Measurements from ENCODE around the gene LZTFL1. TPM values are rescaled to one million over a fixed set of nuclear protein-coding genes. Genes with fewer than 3 reads are reported as not detected.
A peak's percentile ranks its signal among the peaks of the same experiment; 100 is the strongest.

Gene LZTFL1
- total RNA-seq, 4 donors from 2014 or later = 14.7 to 20.1 (median 16.1) TPM

DNA sequence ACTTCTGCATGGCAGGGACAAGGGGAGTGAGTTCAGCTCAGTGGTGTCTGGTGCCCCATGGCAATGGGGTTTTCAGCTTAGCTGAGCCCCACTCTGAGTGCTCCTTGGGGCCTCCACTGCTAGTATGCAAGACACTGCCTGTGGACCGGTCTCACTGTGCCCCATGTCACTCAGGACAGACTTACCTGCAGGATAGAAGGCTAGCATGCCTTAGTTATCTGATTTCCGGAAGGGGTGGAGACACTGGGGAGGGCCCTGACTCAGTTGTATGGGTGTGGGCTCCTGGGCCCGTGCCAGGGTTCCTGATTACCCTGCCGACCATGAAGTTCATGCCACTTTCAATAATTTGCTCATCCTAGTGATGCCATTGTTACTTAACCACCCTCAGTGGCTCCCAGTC is 41.3 kb downstream of the LZTFL1 start:
- no peak for ATAC-seq (ENCODE audit: low FRiP score)
- TF ChIP-seq, protein P1, sequence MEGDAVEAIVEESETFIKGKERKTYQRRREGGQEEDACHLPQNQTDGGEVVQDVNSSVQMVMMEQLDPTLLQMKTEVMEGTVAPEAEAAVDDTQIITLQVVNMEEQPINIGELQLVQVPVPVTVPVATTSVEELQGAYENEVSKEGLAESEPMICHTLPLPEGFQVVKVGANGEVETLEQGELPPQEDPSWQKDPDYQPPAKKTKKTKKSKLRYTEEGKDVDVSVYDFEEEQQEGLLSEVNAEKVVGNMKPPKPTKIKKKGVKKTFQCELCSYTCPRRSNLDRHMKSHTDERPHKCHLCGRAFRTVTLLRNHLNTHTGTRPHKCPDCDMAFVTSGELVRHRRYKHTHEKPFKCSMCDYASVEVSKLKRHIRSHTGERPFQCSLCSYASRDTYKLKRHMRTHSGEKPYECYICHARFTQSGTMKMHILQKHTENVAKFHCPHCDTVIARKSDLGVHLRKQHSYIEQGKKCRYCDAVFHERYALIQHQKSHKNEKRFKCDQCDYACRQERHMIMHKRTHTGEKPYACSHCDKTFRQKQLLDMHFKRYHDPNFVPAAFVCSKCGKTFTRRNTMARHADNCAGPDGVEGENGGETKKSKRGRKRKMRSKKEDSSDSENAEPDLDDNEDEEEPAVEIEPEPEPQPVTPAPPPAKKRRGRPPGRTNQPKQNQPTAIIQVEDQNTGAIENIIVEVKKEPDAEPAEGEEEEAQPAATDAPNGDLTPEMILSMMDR (IDR thresholded peaks at IDR 0.05) = no peak
- no peak for DNase-seq (ENCODE audit: low spot score)

DNA sequence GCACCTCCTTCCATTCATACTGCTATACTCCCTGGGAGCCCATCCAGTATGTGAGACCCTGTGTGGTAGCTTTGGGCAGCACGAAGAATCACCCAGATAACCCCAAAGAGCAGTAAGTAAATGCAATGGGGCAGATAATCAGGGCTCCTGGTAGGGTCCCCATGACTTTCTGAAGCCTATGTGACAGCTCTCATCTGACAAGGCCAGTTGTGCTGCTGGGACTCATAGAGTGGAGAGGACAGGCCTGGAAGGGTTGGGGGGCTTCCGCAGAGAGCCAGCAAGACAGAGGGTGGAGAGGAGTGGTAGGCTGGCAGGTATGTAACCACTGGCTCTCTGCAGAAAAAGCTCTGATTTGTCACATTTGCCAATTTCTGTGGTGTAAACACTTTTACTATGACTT is 42.3 kb downstream of the LZTFL1 start:
- no peak for ATAC-seq (ENCODE audit: low FRiP score)
- no peak for DNase-seq (ENCODE audit: low spot score)
- TF ChIP-seq, protein P1 (IDR thresholded peaks at IDR 0.05) = no peak

DNA sequence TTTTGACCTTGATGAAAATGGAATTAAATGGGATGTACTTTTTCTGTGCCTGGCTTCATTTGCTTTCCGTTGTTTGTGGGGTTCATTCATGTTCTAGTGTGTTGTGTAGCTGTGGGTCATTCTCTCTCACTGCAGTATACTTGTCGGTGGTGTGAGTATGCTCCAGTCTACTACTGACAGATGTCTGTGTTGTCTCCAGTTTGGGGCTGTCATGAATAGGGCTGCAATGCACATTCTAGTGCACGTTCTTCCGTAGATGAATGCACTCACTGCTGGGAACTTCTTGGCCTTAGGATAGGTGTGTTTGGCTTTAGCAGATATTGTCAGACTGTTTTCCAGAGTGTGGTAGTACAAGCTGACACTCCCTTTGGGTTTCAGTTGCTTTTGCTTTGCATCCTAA is 43.9 kb downstream of the LZTFL1 start:
- TF ChIP-seq, protein P1 (IDR thresholded peaks at IDR 0.05) = no peak
- no peak for ATAC-seq (ENCODE audit: low FRiP score)
- DNase-seq (ENCODE audit: low spot score) = no peak

DNA sequence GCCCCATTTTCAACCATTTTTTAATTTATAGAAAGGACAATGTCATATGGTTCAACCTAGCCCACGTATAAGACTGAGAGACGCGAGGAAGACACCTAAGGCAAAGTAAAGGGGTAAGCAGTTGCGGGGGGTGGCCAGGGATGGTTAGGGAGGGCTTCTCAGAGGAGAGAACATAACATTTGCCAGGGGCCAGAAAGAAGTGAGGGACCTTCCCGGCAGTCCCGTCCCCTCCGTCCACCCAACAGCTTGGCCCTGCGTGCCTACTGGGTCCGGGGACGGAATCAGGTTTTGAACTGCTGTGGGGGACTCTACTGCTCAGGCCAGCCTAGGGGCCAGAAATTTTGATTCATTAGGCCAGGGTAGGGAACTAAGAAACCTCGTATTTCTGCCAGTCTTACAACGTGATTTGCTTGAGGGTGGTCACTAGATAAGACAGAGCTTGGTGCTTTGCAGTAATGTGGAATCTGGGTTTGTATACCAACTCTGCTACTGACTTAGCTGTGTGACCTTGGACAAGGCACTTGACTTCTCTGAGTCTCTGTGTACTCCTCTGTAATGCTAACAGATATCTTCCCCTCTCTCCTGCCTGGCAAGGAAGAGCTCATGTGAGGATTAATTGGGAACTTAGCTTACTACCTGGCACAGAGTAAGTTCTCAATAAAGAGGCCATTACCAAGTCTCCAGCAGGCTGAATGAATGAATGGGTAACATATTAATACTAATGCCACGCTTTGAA is 44.8 kb downstream of the LZTFL1 start:
- TF ChIP-seq, protein P1 (IDR thresholded peaks at IDR 0.05) = no peak
- no peak for ATAC-seq (ENCODE audit: low FRiP score)
- no peak for DNase-seq (ENCODE audit: low spot score)

DNA sequence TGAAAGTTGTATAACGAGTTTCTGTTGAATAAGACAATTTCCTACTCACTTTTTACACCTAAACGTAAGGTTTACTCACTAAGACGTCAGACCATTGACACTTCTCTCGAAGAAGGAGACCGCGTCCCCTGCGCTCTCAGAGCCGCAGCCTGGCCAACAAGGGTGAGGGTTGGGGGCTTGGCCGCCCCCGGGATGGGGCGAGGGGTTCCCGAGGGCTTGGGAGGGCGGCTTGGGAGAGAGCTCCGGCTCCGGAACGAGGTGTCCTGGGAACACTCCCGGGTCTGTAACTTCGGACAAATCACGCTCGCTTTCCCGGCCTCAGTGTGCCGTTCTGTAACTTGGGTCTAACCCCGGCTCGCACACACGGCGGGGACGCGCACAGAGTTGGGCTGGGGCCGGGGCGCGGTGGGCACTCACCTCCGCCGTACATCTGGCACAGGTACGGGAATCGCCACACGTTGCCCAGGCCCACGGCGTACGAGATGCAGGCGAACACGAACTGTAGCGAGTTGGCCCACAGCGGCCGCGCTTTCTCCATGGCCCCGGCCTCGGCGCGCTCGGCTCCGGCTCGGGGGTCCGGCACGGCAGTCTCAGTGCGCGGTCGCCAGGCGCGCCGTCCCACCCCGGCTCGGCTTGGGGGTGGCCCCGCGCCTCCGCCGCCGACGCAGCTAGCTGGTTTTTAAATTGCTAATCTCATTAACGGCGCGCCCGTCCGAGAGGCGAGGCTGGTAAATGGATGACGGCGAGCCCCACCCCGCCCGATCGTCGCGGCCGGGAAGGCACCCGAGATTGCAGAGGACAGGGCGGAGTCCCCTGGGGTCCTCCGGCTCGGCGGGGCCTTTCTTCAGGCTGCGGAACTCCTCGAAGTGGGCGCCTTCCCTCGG is 45.8 kb downstream of the LZTFL1 start, which contains the start of gene SLC6A20:
Gene SLC6A20, minus strand, starts transcription at position 655 of the 884 bp plus-strand sequence. Its CDS starts 117 bp downstream, at position 538.
- ATAC-seq (ENCODE audit: low FRiP score) = peak; percentile 25

DNA sequence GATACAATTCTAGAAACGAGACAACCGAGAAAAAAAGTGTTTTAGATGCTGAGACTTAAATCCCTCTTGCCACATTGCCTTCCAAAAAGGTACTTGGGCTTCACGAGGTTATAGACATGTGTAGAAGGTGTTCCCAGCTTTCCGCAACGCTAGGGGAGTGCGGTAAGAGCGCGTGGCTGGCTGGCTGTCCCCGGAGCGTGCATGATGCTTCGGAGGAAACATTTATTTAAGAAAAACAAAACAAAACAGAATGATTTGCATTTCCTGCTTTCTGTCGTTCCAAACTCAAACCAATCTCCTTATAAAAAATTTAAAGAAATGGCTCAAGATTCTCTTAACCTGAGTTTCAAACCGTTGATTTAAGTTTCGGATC is 46.4 kb downstream of the LZTFL1 start:
- TF ChIP-seq, protein P1 (IDR thresholded peaks at IDR 0.05) = no peak

More for the DNA sequence above, 45.8 kb downstream of the LZTFL1 start, which contains the start of gene SLC6A20:
- TF ChIP-seq, protein P1 (IDR thresholded peaks at IDR 0.05) = no peak
- no peak for DNase-seq (ENCODE audit: low spot score)

More for the DNA sequence above, 46.4 kb downstream of the LZTFL1 start:
- DNase-seq (ENCODE audit: low spot score) (no peak), ATAC-seq (ENCODE audit: low FRiP score) (no peak)
